ENCODE measurements around the gene CPNE1.

GRCh38 chr20:35653430-35653734 lies 11.3 kb downstream of the CPNE1 start:
- no peak for TF ChIP-seq CTCF (IDR thresholded peaks at IDR 0.05)
- no peak for TF ChIP-seq POLR2A (IDR thresholded peaks at IDR 0.05)

Data from lower leg skin (tissue), 3 donors.